Ammon's horn (tissue), 1 donor: ENCODE data around the gene OR10AG1.

Experiments
- DNase-seq: peaks from one replicate; pipeline ENCODE4 v3.0.0-alpha.2; 2016; ENCODE audit warnings: low spot score

The OR10AG1 gene, protein sequence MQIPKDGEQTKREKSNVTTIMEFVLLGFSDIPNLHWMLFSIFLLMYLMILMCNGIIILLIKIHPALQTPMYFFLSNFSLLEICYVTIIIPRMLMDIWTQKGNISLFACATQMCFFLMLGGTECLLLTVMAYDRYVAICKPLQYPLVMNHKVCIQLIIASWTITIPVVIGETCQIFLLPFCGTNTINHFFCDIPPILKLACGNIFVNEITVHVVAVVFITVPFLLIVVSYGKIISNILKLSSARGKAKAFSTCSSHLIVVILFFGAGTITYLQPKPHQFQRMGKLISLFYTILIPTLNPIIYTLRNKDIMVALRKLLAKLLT

DNA sequence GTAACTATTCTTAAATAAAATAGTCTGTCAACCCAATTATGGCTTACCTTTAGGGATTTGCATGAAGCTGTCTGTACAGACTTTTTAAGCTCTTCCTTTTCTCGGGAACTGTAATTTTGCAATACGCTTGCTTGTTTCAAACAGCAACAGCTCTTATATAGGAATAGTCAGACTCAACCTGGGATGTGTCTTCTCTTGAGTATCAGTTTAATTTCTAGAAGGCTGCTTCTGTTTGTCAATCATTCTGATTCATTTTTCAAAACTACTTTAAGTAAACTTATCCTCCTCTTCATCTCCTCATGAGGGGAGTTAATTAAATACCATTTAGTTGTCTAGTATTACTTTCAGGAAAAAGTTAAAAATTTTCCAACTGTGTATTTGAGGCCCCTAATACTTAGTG, at the start of gene OR10AG1:
TSS of gene OR10AG1 (minus strand) at position 101 of the 400 bp plus-strand sequence. CDS start at position 63, 38 bp downstream.
- no peak for DNase-seq

DNA sequence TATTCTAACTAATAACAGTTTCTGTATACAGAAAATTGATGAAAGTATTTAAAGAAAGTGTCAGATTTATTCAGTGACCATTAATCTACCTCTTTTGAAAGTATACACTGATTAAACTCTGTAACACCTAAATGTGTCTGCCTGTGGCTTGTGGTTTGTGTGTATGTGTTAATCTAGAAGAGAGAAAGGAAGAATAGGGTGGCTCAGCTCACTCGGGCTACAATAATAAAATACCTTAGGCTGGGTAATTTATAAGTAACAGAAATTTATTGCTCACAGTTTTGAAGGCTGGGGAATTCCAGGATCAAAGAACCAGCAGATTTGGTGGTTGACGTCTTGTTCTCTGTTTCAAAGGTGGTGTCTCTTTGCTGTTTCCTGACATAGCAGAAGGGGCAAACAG, 44.1 kb upstream of the OR10AG1 start:
- DNase-seq, result no peak

DNA sequence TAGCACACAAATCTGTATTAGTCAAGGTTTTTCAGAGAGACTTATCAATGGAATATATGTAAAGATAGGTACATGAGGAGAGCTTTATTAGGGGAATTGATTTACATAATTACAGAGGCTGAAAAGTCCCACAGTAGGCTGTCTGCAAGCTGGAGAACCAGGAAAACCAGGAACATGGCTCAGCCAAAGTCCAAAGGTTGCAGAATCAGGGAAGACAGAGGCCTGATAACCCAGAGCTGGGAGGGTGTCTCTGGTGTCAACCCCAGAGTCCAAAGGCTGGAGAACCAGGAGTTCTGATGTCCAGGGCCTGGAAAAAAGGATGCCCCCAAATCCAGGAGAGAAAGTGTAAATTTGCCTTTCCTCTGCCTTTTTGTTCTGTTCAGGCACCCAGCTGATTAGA, 41.0 kb upstream of the OR10AG1 start:
- DNase-seq, result no peak

DNA sequence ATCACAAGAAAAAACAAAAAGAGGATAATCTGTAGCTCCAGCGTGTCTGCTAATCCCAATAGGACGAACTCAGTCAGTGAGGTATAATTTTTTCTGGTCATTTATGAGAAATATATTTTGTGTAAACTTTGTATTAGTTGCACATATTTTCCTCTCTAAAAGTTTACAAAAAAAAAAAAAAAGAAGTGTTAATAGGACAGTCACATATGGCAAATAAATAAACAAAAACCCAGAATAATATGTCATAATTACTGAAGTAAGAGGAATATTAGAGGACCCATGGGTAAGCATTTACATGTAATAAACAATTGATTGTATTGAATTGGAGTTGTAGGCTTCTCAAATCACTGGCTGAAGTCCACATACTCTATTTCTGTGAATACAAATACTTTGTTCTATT, 24.8 kb upstream of the OR10AG1 start, which contains the start of gene OR5F1:
TSS of gene OR5F1 (minus strand) at position 101 of the 400 bp plus-strand sequence. CDS start at position 101, 0 bp downstream.
- DNase-seq, result no peak

DNA sequence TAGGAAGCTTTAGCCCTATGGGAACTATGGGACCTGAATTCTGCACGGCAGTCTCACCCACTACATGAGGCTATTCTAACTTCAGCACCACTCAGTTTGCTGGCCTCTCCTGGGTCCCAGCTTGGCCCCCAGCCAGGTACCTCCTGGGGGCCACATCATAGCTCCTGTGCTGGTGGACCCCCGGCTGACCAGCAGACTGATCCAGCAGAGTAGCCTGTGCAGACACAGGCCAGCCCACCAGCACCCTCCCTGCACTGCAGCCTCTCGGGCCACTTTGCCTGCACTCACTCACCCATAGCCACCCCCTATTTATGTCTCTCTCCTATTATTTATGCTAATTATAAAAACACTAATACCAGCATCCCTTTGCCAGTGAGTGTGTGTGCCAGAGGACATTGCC, 1.2 kb upstream of the OR10AG1 start:
- no peak for DNase-seq

DNA sequence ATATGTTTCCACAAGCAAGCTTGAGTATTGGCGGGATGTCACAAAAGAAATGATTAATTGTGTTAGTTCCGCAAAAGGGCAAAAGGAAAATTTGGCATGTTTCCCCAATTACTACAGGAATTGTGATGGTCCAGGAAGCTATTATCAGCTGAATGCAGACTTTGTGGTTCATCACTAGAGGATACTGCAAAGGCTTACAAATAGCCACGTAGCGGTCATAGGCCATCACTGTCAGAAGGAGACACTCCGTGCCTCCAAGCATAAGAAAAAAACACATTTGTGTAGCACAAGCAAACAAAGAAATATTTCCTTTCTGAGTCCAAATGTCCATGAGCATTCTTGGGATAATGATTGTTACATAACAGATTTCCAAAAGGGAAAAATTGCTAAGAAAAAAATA, 1.8 kb downstream of the OR10AG1 start:
- DNase-seq, result no peak

DNA sequence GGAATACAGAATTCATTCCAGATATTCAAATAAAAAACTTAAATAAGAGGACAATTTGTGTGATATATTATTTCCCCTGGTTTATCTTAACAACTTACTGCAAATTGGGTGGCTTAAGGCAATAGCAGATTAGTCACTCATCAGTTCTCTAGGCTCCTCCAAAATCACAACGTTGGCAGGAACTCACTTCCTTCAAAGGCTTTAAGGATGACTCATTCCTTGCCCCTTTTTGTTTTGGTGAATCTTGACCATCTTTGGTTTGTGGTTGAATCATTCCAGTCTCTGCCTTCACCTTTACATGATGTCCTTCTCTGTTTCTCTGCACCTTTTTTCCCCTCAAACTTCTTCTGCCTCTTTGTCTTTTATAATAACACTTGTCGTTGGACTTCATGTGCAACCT, 3.4 kb downstream of the OR10AG1 start:
- no peak for DNase-seq

DNA sequence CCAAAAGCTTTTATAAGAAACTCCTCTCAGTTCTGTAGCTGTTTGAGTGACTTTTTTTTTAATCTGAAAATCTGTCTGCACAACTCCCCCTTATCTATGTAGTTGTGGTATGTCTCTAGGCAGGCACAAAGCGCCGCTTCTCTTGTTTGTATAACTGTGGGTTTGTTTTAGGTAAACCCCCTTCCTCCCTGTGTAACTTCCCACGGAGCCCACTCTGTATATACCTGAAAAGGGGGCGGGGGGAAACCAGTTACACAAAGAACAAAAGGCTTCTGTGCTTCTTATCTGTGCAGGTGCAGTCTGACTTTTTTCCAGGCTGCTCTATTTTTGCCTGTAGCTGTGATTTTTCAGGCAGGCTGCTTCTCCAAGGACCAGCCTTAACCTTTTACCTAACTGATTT, 13.2 kb downstream of the OR10AG1 start:
- DNase-seq, result no peak

DNA sequence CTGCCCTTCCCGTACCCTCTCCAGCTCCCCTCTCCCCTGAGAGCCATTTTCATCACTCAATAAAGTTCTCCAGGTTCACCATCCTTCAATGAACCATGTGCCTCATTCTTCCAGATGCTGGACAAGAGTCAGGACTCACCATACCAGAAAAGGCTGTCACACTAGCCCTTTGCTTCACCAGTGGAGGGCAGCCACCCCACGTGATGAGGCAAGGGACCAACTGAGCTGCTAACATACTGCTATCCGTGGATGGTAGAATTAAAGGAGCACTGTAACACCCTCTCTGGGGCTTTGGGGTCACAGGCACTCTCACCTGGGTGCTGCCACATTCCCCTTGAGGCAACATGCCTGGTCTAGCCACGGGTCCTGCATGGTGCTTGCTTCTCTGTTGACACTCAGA, 20.4 kb downstream of the OR10AG1 start:
- DNase-seq, result no peak

DNA sequence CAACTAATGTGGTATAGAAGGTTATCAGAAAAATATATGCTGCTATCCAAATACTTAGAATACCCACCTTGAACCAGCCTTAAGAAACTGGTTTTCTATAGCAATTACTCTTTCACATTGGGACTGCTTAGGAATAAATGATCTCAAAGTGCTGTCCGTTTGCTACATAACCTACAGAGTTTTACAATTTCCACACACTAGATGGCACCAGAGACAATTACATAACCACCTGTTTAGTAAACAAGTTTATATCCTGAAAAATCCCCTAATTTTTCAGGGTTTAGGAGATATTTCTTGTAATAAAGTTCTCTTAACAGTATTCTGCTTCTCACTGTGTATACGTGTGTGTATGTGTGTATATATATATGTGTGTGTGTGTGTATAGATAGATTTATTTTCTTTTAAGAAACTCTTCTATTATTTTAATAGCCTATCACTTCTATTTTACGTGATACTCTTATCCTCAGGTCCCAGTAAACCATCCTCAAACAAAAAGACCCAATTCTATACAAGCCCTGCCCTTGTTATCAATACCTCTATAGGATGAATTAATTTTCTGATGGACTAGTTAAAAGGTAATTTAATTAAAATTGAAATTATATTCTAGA, 26.9 kb downstream of the OR10AG1 start:
- peak; percentile 62 for DNase-seq

DNA sequence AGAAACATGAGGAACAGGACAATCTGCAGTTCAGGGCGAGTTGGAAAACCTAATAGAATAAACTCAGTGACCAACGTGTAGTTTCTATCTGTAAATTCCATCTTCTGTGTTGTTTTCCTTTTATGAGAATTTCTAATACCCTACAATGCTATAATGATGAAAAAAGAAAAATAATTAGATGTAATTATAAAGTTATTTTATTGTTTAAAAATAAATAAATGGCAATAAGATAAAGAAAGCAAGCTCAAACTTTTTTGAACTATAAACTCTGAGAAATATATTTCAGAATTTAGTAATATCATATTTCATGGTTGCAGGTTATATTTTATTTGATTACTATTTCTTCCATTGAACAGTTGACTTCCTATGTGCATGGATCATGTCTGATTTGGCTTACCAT, 33.4 kb downstream of the OR10AG1 start, which contains the start of gene OR5I1:
TSS of gene OR5I1 (minus strand) at position 101 of the 400 bp plus-strand sequence. CDS start at position 101, 0 bp downstream.
- DNase-seq, result no peak

DNA sequence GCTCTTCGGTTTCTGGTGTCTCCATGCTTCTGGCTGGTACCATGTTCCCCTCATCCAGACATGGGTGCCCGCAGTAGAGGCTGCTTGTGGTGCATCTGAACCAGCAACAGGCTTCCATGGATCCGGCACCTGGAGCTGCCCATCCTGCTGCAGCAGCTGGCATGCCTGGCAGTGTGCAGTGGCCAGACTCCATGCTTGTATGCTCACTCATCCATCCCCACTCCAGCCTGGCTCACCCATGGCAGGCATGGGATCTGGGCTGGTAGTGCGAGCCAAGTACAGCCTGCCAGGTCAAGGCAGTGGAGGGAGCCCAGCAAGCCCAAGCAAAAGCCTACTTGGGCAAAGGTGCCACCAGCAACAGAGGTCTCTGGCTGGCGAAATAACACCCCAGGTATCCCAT, 49.2 kb downstream of the OR10AG1 start:
- DNase-seq, result no peak
